Keratinocyte (primary cell): Measurements from ENCODE around the gene ZNF561.
"Not testable (repeated sequence)": the region's sequence is repeated elsewhere in the genome, so short reads cannot be mapped to it uniquely, and the experiment has no call there.

Experiments
- EZH2 ChIP-seq: IDR thresholded peaks from one replicate; pipeline ENCODE4 v1.6.1; 2012; ENCODE audit warnings: inconsistent platforms, mild to moderate bottlenecking, low read length, moderate library complexity
- TF ChIP-seq, protein P1 (sequence below), 3 experiments: IDR thresholded peaks in 1 of 3; conservative IDR thresholded peaks in 1 of 3; optimal IDR thresholded peaks in 1 of 3; 2 replicates in 2 of 3; 3 replicates in 1 of 3; pipeline versions ENCODE3 to v1.5.1; 2011; ENCODE audit warnings: low read length in 3 of 3, mild to moderate bottlenecking in 3 of 3, moderate library complexity in 2 of 3, control low read depth in 1 of 3, inconsistent platforms in 1 of 3; ENCODE audit not compliant: insufficient read depth in 2 of 3; ENCODE audit errors: extremely low read depth in 1 of 3

DNA sequence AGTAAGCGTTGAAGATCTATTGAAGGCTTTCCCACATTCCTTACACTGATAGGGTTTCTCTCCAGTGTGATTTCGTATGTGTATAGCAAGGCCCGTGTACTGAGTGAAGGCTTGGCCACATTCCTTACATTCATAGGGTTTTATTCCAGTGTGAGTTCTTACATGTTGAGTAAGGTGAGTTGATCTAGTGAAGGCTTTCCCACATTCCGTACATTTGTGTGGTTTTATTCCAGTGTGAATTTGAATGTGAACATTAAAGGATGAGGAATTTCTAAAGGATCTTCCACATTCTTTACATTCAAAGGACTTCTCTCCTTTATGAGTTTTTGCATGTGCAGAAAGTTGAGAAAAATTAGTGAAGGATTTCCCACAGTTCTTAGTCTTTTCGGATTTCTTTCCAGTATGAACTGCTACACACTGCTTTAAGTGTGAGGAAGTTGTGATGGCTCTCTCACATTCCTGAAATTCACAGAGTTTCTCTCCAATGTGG lies 32.1 kb upstream of the ZNF561 start:
- TF ChIP-seq, protein P1, sequence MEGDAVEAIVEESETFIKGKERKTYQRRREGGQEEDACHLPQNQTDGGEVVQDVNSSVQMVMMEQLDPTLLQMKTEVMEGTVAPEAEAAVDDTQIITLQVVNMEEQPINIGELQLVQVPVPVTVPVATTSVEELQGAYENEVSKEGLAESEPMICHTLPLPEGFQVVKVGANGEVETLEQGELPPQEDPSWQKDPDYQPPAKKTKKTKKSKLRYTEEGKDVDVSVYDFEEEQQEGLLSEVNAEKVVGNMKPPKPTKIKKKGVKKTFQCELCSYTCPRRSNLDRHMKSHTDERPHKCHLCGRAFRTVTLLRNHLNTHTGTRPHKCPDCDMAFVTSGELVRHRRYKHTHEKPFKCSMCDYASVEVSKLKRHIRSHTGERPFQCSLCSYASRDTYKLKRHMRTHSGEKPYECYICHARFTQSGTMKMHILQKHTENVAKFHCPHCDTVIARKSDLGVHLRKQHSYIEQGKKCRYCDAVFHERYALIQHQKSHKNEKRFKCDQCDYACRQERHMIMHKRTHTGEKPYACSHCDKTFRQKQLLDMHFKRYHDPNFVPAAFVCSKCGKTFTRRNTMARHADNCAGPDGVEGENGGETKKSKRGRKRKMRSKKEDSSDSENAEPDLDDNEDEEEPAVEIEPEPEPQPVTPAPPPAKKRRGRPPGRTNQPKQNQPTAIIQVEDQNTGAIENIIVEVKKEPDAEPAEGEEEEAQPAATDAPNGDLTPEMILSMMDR (optimal IDR thresholded peaks at IDR 0.05 in 1 of 3, IDR thresholded peaks at IDR 0.05 in 1 of 3, conservative IDR thresholded peaks at IDR 0.05 in 1 of 3; ENCODE audit: extremely low read depth in 1 of 3, insufficient read depth in 2 of 3, low read length in 3 of 3), result not testable (repeated sequence)
- not testable (repeated sequence) for TF ChIP-seq EZH2
